Activated CD4-positive, CD25-positive, alpha-beta regulatory T cell treated with anti-CD3 and anti-CD28 coated beads, Interleukin-2, amount 50 U/mL, for 72 hours (primary cell): ENCODE data around the gene SCG2.
"Not testable (repeated sequence)": the region's sequence is repeated elsewhere in the genome, so short reads cannot be mapped to it uniquely, and the experiment has no call there.

Source experiments
- DNase-seq: peaks from one replicate; pipeline ENCODE4 v3.0.0; 2021

Gene SCG2

GRCh38 chr2:223612501-223612900 lies 10.3 kb upstream of the SCG2 start:
- no peak for DNase-seq

- no peak for DNase-seq
These were observed 8.9 kb upstream of the SCG2 start for GRCh38 chr2:223611061-223611460.

GRCh38 chr2:223607476-223607875 lies 5.3 kb upstream of the SCG2 start:
- no peak for DNase-seq

GRCh38 chr2:223606946-223607345 lies 4.8 kb upstream of the SCG2 start:
- DNase-seq: no peak

- DNase-seq: no peak
These were observed 2.1 kb upstream of the SCG2 start for GRCh38 chr2:223604231-223604630.

- no peak for DNase-seq
These were observed 811 bp upstream of the SCG2 start for GRCh38 chr2:223602972-223603371.

GRCh38 chr2:223601018-223601417 lies 1.1 kb downstream of the SCG2 start:
- no peak for DNase-seq

GRCh38 chr2:223599640-223600380 lies 2.4 kb downstream of the SCG2 start:
- DNase-seq: no peak

- no peak for DNase-seq
These were observed 3.0 kb downstream of the SCG2 start for GRCh38 chr2:223598994-223599639.

GRCh38 chr2:223597076-223597475 lies 5.1 kb downstream of the SCG2 start:
- DNase-seq: no peak

GRCh38 chr2:223596208-223596607 lies 6.0 kb downstream of the SCG2 start:
- no peak for DNase-seq

GRCh38 chr2:223594831-223595230 lies 7.3 kb downstream of the SCG2 start:
- no peak for DNase-seq

GRCh38 chr2:223594259-223594658 lies 7.9 kb downstream of the SCG2 start:
- no peak for DNase-seq

GRCh38 chr2:223592689-223593088 lies 9.5 kb downstream of the SCG2 start:
- not testable (repeated sequence) for DNase-seq

GRCh38 chr2:223591596-223591995 lies 10.6 kb downstream of the SCG2 start:
- DNase-seq: no peak

- no peak for DNase-seq
These were observed 11.2 kb downstream of the SCG2 start for GRCh38 chr2:223590964-223591363.

- DNase-seq: no peak
These were observed 12.3 kb downstream of the SCG2 start for GRCh38 chr2:223589901-223590300.

- no peak for DNase-seq
These were observed 13.9 kb downstream of the SCG2 start for GRCh38 chr2:223588251-223588650.

- DNase-seq: no peak
These were observed 14.9 kb downstream of the SCG2 start for GRCh38 chr2:223587301-223587700.

- no peak for DNase-seq
These were observed 15.9 kb downstream of the SCG2 start for GRCh38 chr2:223586261-223586660.

- DNase-seq: no peak
These were observed 16.5 kb downstream of the SCG2 start for GRCh38 chr2:223585666-223586065.

- DNase-seq: no peak
These were observed 20.2 kb downstream of the SCG2 start for GRCh38 chr2:223582001-223582400.

GRCh38 chr2:223580951-223581350 lies 21.2 kb downstream of the SCG2 start:
- DNase-seq: no peak

GRCh38 chr2:223578846-223579245 lies 23.3 kb downstream of the SCG2 start:
- no peak for DNase-seq

- no peak for DNase-seq
These were observed 25.3 kb downstream of the SCG2 start for GRCh38 chr2:223576873-223577272.
